CD4-positive, alpha-beta T cell (primary cell): ENCODE measurements around the gene AP3B1. TPM values are rescaled to one million over a fixed set of nuclear protein-coding genes. Genes with fewer than 3 reads are reported as not detected.

ENCODE experiments used
- ATAC-seq: fragments of 200-7000 bp; cut with Tn5 transposase; one replicate; pipeline ENCODE4 v1.10.0; 2022; ENCODE audit warnings: mild to moderate bottlenecking; ENCODE audit not compliant: poor library complexity
- CTCF ChIA-PET: fragments of 350-600 bp; sonication (Branson Sonifier 250); formaldehyde crosslinking; loops from one replicate; lab custom pipeline; 2021; ENCODE audit warnings: antibody characterized with exemption, inconsistent platforms; lab: Charles Lee
- POLR2A ChIA-PET: fragments of 350-600 bp; sonication (Branson Sonifier 250); formaldehyde crosslinking; loops from one replicate; lab custom pipeline; 2021; ENCODE audit warnings: antibody characterized with exemption, inconsistent platforms; lab: Charles Lee
- DNase-seq, 14 experiments: peaks; one replicate each; pipeline ENCODE4 v3.0.0-alpha.2; 2013 to 2020; ENCODE audit warnings: mixed read lengths in 2 of 14
- H3K27ac ChIP-seq, 2 donors: one replicate each; pipeline versions ENCODE4 v1.5.1 to v1.7.0; 2013; ENCODE audit warnings: low read length in 2 of 2, low read depth in 1 of 2, mild to moderate bottlenecking in 1 of 2
- H3K27me3 ChIP-seq, 2 experiments: 1 replicate in 1 of 2; 2 replicates in 1 of 2; pipeline versions ENCODE4 v1.6.1 to v1.7.0; 2013; ENCODE audit warnings: low read length in 2 of 2, control low read depth in 1 of 2, mild to moderate bottlenecking in 1 of 2, moderate library complexity in 1 of 2; ENCODE audit not compliant: insufficient read depth in 2 of 2, control insufficient read depth in 1 of 2
- H3K36me3 ChIP-seq: one replicate; pipeline ENCODE4 v1.6.1; 2013; ENCODE audit warnings: low read length, control low read depth; ENCODE audit not compliant: insufficient read depth
- H3K4me1 ChIP-seq: one replicate; pipeline ENCODE4 v1.6.1; 2013; ENCODE audit warnings: low read length, control low read depth; ENCODE audit not compliant: insufficient read depth
- H3K4me3 ChIP-seq: one replicate; pipeline ENCODE4 v1.5.1; 2013; ENCODE audit warnings: mild to moderate bottlenecking, low read length, moderate library complexity
- H3K9me3 ChIP-seq, 2 experiments: 1 replicate in 1 of 2; 2 replicates in 1 of 2; pipeline versions ENCODE4 v1.6.1 to v1.7.0; 2013; ENCODE audit warnings: low read length in 2 of 2, mild to moderate bottlenecking in 2 of 2, control low read depth in 1 of 2, moderate library complexity in 1 of 2; ENCODE audit not compliant: control insufficient read depth in 1 of 2, insufficient read depth in 1 of 2
- H3K27ac Mint-ChIP-seq: one replicate; pipeline ENCODE4 v1.8.0; 2020; ENCODE audit warnings: mixed read lengths
- H3K27me3 Mint-ChIP-seq: one replicate; pipeline ENCODE4 v1.8.0; 2021; ENCODE audit warnings: mixed read lengths
- H3K36me3 Mint-ChIP-seq: one replicate; pipeline ENCODE4 v1.8.0; 2021; ENCODE audit warnings: low read depth, mixed read lengths
- H3K4me1 Mint-ChIP-seq: one replicate; pipeline ENCODE4 v1.8.0; 2021; ENCODE audit warnings: low read depth, mixed read lengths
- H3K4me3 Mint-ChIP-seq: one replicate; pipeline ENCODE4 v1.8.0; 2020; ENCODE audit warnings: mild to moderate bottlenecking, mixed read lengths
- H3K9me3 Mint-ChIP-seq: one replicate; pipeline ENCODE4 v1.8.0; 2020; ENCODE audit warnings: mixed read lengths
- intact Hi-C, 2 experiments: fragments of 100-400 bp; cut with DNase I in 1 of 2; cut with micrococcal nuclease in 1 of 2; formaldehyde crosslinking; loops; one replicate each; pipeline versions ENCODE4 v1.15.1 to v1.9.0; 2023 to 2025; cut with DNase I, micrococcal nuclease
- total RNA-seq, 174 experiments: library from RNA in 2 of 174; stranded (reverse) in 2 of 174; gene quantifications; one replicate each; pipeline ENCODE4 v1.2.3 and lab custom pipeline; 2021 to 2026
- TF ChIP-seq, protein P1 (sequence below): fragments of 200-600 bp; IDR thresholded peaks from one replicate; pipeline ENCODE4 v1.8.0; 2022; ENCODE audit warnings: antibody characterized with exemption, mild to moderate bottlenecking

AP3B1 gene
- total RNA-seq, 2 experiments from 2014 or later = 24.5 to 24.6 TPM

DNA sequence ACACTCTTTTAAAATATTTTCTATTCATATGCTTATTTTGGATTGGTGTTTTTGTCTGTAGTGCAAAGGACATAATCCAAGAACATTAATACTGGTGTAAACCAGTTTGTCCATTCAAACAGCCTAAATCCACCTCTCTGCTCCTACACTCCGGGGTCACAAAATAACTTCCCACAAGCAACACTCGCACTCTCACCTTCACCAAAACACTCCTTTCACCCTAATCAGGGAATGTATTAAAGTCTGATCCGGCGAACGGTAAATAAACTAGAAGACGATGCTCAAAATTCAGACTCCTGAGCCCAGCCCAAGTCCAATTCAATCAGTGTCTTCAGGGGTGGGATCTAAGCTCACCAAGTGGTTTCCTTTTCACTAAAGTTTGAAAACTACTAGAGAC, 649 bp downstream of the AP3B1 start:
- Mint-ChIP-seq H3K27ac (peak overlapping the region; percentile 94), H3K4me3 (peak overlapping the region; percentile 96), H3K9me3 (no peaks in the 10 kb centered on the region), H3K36me3 (peaks cover 15% of the 10 kb centered on the region), H3K27me3 (no peaks in the 10 kb centered on the region), H3K4me1 (peaks cover 50% of the 10 kb centered on the region)
- DNase-seq (peak in 1 of 14 experiments; percentile 2), ATAC-seq (no peak)
- peak overlapping the region; percentile 96 for H3K4me3 ChIP-seq
- H3K4me1 ChIP-seq = peaks cover 19% of the 10 kb centered on the region
- no peaks in the 10 kb centered on the region for H3K27me3 ChIP-seq
- ChIA-PET CTCF (interaction anchor here (3.8 kb wide), 1 partner anchor 66 kb away, joined by 46 read pairs; the partner anchor contains the start of gene SCAMP1), POLR2A (interaction anchor here (0.7 to 8.0 kb wide), 5 partner anchors 10 to 943 kb away, joined by 3 to 253 read pairs (median 6); partner anchors contain the start of genes JMY, SCAMP1 and WDR41)
- intact Hi-C loops = loop anchor here (1.0 to 10.0 kb wide), 8 partner anchors 66 to 1269 kb away; partner anchors contain the start of genes SCAMP1 (in 2 of the 2), TBCA (in 2 of the 2), ARSB (in 1 of the 2) and HOMER1 (in 1 of the 2)
- peaks cover 5% of the 10 kb centered on the region for H3K36me3 ChIP-seq
- TF ChIP-seq, protein P1, sequence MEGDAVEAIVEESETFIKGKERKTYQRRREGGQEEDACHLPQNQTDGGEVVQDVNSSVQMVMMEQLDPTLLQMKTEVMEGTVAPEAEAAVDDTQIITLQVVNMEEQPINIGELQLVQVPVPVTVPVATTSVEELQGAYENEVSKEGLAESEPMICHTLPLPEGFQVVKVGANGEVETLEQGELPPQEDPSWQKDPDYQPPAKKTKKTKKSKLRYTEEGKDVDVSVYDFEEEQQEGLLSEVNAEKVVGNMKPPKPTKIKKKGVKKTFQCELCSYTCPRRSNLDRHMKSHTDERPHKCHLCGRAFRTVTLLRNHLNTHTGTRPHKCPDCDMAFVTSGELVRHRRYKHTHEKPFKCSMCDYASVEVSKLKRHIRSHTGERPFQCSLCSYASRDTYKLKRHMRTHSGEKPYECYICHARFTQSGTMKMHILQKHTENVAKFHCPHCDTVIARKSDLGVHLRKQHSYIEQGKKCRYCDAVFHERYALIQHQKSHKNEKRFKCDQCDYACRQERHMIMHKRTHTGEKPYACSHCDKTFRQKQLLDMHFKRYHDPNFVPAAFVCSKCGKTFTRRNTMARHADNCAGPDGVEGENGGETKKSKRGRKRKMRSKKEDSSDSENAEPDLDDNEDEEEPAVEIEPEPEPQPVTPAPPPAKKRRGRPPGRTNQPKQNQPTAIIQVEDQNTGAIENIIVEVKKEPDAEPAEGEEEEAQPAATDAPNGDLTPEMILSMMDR = no peak
- peak overlapping the region; percentile 70 to 81 for H3K27ac ChIP-seq
- H3K9me3 ChIP-seq = no peaks in the 10 kb centered on the region

DNA sequence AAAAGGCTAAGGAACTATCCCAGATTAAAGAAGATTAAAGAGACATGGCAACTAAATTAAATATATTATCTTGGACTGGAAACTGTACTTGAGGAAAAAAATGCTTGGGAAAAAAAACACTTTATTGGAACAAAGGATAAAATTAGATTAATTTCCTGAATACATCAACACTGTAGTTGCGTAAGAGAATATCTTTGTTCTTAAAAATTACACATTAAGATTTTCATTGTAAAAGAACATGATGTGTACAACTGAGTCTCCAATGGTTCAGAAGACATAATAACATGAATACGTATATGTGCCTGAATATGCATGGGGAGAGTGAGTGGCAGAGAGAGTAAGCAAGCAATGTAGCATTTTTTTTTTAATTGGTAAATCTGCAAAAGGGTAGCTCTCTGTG, 2.8 kb downstream of the AP3B1 start:
- ATAC-seq (no peak), DNase-seq (no peak)
- peak overlapping the region; percentile 55 for H3K27ac Mint-ChIP-seq
- peaks cover 15% of the 10 kb centered on the region for H3K36me3 Mint-ChIP-seq
- ChIA-PET CTCF (interaction anchor here (0.8 kb wide), 1 partner anchor 69 kb away, joined by 4 read pairs; the partner anchor contains the start of gene SCAMP1), POLR2A (interaction anchor here (8.0 kb wide), 1 partner anchor 68 kb away, joined by 253 read pairs; the partner anchor contains the start of gene SCAMP1)
- peaks cover 61% of the 10 kb centered on the region for H3K4me1 Mint-ChIP-seq
- H3K4me3 Mint-ChIP-seq = peak overlapping the region; percentile 63
- no peaks in the 10 kb centered on the region for H3K9me3 Mint-ChIP-seq
- intact Hi-C loops = loop anchor here in 1 of 2 experiments (5.0 to 10.0 kb wide), 6 partner anchors 514 to 1267 kb away; partner anchors contain the start of genes ARSB, HOMER1 and TBCA
- no peak overlapping the region for H3K4me3 ChIP-seq
- TF ChIP-seq, protein P1 = no peak
- H3K9me3 ChIP-seq = no peaks in the 10 kb centered on the region
- peaks cover 5% of the 10 kb centered on the region for H3K36me3 ChIP-seq
- no peaks in the 10 kb centered on the region for H3K27me3 Mint-ChIP-seq
- H3K4me1 ChIP-seq = peaks cover 19% of the 10 kb centered on the region
- H3K27me3 ChIP-seq = no peaks in the 10 kb centered on the region
- no peak overlapping the region for H3K27ac ChIP-seq

DNA sequence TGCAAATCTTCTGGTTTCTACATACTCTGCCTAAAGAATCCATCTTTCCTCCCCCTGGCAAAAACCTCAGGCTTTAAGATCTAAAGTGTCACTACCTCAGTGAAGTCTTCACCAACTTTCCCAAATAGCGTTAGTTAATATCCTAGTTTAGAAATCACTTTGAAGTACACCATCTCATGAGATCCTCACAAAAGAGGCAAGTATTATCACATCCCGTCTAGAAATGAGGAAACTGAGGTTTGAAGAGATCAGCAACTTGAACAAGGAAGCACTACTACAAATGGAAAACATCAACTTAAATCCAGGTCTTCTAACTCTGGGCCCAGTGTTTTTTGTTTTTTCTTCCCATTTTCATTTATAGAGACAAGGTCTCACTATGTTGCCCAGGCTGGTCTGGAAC, 4.6 kb downstream of the AP3B1 start:
- Mint-ChIP-seq H3K4me3 (peak overlapping the region; percentile 34), H3K9me3 (no peaks in the 10 kb centered on the region), H3K27me3 (no peaks in the 10 kb centered on the region), H3K36me3 (peaks cover 13% of the 10 kb centered on the region), H3K4me1 (peaks cover 73% of the 10 kb centered on the region), H3K27ac (no peak overlapping the region)
- ChIA-PET CTCF (no interaction called here), POLR2A (interaction anchor here (0.6 kb wide), 1 partner anchor 695 kb away, joined by 3 read pairs; no protein-coding TSS in a partner anchor)
- ATAC-seq (no peak), DNase-seq (peak in 1 of 14 experiments; percentile 5)
- H3K27me3 ChIP-seq = no peaks in the 10 kb centered on the region
- no peaks in the 10 kb centered on the region for H3K9me3 ChIP-seq
- TF ChIP-seq, protein P1 = no peak
- H3K4me3 ChIP-seq = no peak overlapping the region
- H3K36me3 ChIP-seq = peaks cover 5% of the 10 kb centered on the region
- intact Hi-C loops = loop anchor here in 1 of 2 experiments (5.0 to 10.0 kb wide), 6 partner anchors 513 to 1265 kb away; partner anchors contain the start of genes ARSB, HOMER1 and TBCA
- peaks cover 12% of the 10 kb centered on the region for H3K4me1 ChIP-seq
- no peak overlapping the region for H3K27ac ChIP-seq
